Left ventricle myocardium superior (tissue), 1 donor: ENCODE results near the gene TAF5L. TPM values are rescaled to one million over a fixed set of nuclear protein-coding genes. Genes with fewer than 3 reads are reported as not detected.

Experiments
- ATAC-seq: fragments of 200-7000 bp; cut with Tn5 transposase; one replicate; pipeline ENCODE4 v1.9.1; 2020; ENCODE audit warnings: mild to moderate bottlenecking, moderate library complexity
- DNase-seq: peaks from one replicate; pipeline ENCODE4 v3.0.0-alpha.2; 2020
- intact Hi-C: fragments of 100-400 bp; cut with micrococcal nuclease; formaldehyde crosslinking; loops from one replicate; pipeline ENCODE4 v1.11.0; 2022
- long read RNA-seq: library from polyadenylated mRNA; unstranded; transcript quantifications from one replicate; pipeline ENCODE4 v2.0.0, GENCODE V29; 2021
- total RNA-seq: library from RNA; stranded (reverse); fragmentation: NEBNext Ultra II Directional; extraction: Animal tissue kit (Norgen Biotek cat#: 25700); gene quantifications from one replicate; pipeline ENCODE4 v1.2.1, GENCODE V29; 2021
- donor health status: DM: no; HTN: yes; CAD: no; lungs with severe emphysema.

TAF5L gene
- 10.0 TPM for total RNA-seq
- long read RNA-seq, partial matches to known transcripts: 0 of 2 reads
- long read RNA-seq, other reads (novel, unspliced or antisense): 1 of 2 reads

DNA sequence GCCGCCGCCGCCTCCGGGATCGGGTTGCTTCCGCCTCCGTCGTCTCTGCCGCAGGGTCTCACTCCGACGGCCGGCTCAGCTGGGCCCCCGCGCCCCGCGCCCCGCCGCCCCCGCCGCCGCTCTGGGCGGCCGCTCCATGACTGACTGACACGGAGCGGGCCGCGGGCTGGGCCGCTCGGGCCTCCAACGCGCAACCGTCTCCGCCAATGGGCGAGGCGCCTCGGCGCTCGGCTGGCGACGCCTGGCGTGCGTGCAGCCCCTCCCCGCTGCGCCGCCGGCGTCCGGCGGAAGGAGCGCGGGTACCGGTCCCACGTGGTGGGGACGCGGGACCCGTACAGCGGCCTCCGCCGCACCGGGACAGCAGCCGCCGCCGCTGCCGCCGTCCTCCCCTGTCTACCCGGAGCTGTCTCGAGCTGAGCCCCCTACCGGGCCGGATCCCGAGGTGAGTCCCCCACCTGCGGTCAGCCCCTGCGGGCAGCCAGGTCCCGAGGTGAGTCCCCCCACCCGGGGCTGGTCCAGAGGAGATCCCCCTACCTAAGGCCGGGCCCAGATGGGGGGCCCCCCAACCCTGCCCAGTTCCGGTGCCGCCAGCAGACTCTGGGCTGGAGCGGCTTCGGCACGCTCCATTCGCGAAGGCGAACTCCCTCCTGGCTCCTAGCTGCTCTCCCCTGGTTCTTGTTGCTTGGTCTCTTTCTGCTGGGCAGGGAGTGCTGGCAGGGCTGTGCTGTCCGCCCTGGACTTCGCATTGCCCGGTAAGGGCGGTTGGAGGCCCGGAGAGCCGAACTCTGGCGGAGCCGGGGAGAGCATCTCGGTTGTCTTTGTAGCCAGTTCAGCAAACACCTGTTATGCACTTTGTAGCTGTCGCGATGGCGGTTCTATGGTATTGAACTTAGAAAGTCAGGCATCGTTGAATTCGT, at the start of gene TAF5L, which contains the start of gene URB2:
TAF5L (minus strand) TSS at position 208 of the 917 bp plus-strand sequence. CDS start 11,640 bp downstream, outside the sequence.
URB2 (plus strand) TSS at position 333 of the 917 bp plus-strand sequence. CDS start 1,387 bp downstream, outside the sequence.
- ATAC-seq (peak; percentile 98), DNase-seq (peak; percentile 94)
- intact Hi-C loops: loop anchor here (10.0 kb wide), 1 partner anchor 71 kb away; the partner anchor contains the start of gene ABCB10

DNA sequence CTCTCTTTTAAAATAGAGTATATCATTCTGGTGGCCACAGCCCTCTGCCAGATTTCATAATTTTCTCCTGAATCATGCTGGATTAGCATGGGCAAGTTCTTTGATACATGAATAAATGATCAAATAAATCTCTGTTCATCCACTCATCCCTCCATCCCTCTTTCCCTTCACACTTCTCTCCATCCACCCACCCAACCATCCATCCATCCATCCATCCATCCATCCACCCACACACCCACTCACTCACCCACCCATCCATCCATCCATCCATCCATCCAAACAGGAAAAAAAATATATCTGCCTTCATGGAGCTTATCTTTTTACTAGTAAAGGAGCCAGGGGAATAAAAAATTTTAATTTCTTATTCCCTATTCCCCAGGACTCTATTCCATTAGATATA, 49.5 kb upstream of the TAF5L start:
- DNase-seq (no peak), ATAC-seq (no peak)

DNA sequence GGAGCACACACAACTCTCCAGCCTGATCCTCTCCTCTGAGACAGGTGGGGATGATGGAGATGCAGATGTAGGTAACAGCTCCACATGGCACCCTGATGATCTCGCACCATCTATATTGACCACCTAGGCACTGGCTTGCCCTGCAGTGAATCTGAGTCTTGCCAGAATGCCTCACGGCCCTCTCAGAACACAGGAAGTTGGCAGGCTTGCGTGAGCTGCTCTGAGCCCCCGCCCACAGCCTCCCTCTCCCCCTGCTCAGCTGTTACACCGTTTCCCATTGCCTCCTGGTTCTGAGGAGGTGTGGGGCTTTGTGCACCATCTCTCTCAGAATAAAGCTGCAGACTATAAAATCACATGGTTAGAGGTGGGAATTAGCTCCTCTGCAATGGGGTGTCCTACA, 48.1 kb upstream of the TAF5L start:
- ATAC-seq (no peak), DNase-seq (no peak)
- intact Hi-C loops: no loop called here

More for the DNA sequence above, 49.5 kb upstream of the TAF5L start:
- intact Hi-C loops: no loop called here

DNA sequence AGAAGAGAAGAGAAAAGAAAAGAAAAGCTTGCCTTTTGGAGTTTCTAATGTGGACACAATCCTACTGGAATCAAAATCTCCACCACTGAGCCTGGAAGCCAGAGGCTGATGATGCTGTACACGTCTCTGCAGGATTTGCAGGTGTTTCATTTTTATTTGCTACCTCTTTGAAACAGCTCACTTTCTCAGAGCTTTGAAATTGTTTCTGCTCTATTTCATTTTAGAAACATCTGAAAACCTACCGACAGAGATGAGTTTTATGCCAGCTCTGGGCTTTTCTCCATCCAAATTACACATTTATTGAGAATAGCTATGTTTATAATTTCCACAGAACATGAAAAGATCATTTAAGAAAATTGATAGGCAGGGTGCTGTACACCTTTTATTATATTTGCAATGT, 46.3 kb upstream of the TAF5L start:
- intact Hi-C loops: no loop called here
- ATAC-seq (no peak), DNase-seq (no peak)

DNA sequence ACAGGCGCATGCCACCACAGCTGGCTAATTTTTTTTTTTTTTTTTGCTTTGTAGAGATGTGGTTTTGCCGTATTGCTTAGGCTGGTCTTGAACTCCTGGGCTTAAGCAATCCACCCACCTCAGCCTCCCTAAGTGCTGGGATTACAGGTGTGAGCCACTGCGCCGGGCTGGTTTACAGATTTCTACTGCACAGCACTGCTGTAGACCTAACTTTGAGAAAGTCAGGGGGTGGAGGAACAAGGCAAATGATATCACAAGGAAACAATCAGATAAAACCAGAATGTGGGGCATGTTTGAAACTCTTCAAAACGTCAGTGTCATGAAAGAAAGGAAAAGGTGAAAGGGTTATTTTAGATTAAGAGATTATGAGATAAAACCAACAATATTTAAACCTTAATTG, 45.4 kb upstream of the TAF5L start:
- DNase-seq: no peak
- intact Hi-C loops: no loop called here
- no peak for ATAC-seq

DNA sequence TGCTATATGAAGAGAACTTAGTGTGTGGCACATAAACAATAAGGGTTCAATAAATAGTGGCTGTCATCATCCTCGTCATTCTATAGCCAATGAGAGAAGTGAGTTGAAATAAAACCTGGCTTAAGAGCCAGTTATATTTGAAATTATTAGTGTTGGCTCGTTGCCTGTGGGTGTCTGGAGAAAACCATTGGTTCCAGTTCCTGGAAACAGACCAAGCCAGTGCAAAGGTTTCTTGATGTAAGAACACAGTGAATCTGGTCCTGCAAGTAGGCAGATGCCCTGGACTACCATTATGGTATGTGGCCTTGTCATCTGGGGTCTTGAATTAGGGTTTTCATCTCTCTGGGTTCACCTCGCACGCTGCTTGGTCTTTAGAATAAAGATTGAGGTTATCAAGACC, 43.4 kb upstream of the TAF5L start:
- no peak for ATAC-seq
- intact Hi-C loops: loop anchor here (10.0 kb wide), 1 partner anchor 635 kb away; no protein-coding TSS in a partner anchor
- DNase-seq: no peak

DNA sequence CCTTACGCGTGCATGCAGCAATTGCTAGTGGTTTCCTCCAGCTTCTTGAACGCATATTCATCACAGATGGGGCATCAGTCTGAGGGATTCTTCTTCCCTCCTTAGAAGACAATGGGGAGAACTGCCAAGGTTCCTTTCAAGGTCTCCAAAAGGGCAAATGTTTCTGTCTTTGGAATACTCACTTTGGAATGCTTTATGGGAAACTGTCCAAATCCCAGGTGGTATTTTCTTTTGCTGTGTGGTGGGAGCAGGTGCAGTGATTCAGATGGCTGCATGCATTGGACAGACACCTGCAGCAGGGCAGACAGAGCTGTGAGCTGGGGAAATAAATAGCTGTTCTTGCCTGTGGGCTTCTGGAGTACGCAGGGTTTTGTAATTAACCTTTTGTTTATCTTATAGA, 40.7 kb upstream of the TAF5L start:
- DNase-seq: no peak
- intact Hi-C loops: loop anchor here (10.0 kb wide), 1 partner anchor 638 kb away; no protein-coding TSS in a partner anchor
- no peak for ATAC-seq

DNA sequence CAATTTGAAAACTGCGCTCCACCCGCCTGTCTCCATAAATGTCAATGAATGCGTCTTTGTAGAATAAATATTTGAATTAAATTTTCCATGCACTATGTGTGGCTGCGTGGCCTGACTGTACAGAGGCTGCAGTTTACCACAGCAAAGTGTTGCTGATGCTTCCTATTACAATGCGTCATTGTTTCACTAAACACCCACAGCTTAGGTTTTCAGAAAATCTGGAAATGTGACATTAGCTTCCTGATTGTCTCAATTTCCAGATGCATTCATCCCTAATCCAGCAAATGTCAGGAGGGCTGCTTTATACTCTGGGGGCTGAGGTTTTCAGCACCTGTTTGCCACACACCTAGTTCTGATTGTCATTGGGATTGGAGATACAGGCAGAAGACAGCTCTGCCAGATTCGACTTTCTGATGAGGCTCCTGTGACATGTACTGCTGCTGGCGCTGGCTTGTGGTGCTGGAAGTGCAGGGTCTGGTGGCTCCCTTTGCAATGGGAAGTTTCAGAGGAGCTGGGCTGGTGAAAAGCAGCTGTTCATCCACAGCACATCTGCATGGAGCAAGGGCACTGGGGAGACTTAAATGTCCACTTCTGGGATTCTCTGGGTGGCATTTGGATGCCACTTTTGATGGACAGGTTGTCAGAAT, 40.1 kb upstream of the TAF5L start:
- ATAC-seq (no peak), DNase-seq (no peak)
- intact Hi-C loops: loop anchor here (10.0 kb wide), 1 partner anchor 639 kb away; no protein-coding TSS in a partner anchor

DNA sequence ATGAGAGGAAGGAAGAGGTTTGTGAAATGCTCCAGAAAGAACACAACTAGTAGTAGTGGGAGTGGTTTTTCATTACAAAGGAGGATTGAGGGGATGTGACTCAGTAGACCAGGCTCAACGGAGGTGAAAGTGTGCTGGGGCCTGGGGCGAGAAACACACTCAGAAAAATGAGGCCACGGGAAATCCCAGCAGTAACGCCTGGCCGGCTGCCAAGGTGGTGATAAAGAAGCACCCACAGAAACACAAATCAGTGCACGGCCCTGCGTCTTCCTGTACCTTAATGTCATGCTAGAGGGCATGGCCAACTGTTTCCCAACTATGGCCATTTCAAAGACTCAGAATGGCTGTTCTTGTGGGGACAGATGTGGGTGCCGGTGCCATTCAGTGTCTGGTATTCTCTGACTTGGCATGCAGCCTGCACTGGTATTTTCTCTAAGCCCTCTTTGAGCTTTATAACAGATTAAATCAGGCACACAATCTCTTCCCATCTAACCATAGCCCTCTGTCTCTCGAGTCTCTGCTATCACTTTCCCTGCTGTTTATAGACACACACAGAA, 38.3 kb upstream of the TAF5L start:
- DNase-seq (peak; percentile 48), ATAC-seq (no peak)
- intact Hi-C loops: loop anchor here (10.0 kb wide), 1 partner anchor 641 kb away; no protein-coding TSS in a partner anchor

DNA sequence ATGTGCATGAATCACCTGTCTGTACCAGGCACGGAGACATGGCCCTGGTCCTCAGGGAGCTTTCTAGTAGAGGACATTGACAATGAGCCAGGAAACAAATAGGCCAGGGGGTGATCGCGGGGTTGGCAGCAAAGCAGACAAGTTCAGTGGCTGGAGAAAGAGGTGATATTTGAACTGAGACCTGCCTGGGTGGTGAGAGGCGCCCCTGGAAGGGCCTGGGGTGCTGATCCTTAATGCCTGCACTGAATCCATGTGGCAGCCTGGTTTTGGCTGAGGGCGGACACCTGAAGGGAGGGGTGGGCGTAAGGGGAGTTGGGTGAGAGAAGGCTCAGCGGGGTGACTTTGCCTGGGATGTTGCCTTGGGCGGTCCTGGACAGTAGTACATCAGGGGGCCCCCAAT, 36.0 kb upstream of the TAF5L start:
- DNase-seq (no peak), ATAC-seq (no peak)
- intact Hi-C loops: loop anchor here (10.0 kb wide), 1 partner anchor 643 kb away; no protein-coding TSS in a partner anchor

DNA sequence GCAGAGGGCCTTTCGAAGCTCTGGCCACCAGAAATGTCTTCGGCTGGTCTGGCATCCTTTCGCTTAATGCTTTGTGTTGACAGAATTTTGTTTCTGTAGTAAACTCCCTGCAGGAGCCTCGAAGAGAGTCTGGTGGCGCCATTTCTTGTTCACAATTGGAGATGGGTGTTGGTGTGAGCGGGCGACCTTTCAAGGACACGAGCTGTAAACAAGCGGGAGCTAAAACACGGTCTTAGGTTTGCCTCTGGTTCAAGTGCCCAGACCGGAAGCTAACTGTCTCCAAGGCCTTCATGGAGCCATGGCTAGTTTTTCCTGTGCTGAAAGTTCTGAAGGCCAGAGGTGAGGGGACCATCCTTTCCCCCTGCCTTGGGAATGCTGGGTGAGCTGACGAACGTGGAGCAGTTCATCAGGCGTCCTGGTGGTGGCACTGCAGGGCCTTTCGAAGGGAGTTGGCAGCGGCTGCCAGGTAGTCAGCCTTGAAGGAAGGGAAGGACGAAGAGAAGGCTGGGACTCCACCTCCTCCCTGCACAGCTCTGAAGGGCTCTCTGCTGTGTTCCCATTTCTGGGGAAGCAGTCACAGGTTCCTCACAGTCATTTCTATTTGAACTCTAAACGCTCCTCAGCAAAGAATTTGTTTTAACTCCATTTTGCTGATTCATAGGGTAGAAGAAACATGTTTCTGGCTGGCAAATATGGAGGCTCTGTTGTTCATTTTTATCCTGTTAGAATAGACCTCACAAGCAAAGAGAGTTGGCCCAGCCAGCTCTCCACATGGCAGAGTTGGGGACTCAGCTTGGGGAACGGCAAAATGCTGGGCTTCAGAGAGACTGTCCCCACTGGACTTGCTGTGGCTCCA, 35.3 kb upstream of the TAF5L start:
- DNase-seq (peak; percentile 87), ATAC-seq (peak; percentile 94)
- intact Hi-C loops: loop anchor here (10.0 kb wide), 1 partner anchor 644 kb away; no protein-coding TSS in a partner anchor

DNA sequence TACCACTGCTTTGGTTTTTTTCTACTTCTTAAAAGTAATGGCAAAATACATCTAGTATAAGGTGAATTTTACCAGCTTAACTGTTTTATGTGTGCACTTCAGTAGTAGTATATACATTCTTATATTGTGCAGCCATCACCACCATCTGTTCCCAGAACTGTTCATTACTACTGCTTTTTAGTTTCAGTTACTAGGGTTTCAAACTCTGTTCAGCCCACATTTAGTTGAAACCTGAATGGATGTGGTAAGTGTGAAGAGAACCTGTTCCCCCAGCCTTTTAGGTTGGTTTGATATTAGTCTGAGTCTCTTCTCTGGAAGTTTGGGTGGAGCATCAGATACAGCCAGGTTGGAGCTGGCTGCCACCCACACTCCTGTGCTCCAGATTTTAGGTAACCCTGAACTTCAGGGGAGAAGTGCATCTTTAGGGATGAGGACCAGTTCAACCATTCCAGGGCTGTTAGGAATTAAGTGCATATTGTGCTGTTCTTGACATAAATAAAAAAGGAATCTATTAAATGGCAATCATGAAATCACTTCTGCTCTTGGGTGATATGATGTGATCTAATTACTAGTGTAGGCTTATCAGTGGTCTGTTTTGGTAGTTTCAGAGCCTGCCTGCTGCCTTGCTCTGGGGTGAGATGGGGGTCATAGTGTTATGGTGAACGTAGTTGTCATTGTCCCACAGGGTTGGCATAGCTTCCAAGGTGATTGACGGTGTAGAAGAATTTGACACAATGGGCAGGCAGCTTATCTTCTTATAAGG, 32.3 kb upstream of the TAF5L start:
- DNase-seq (no peak), ATAC-seq (no peak)
- intact Hi-C loops: no loop called here

DNA sequence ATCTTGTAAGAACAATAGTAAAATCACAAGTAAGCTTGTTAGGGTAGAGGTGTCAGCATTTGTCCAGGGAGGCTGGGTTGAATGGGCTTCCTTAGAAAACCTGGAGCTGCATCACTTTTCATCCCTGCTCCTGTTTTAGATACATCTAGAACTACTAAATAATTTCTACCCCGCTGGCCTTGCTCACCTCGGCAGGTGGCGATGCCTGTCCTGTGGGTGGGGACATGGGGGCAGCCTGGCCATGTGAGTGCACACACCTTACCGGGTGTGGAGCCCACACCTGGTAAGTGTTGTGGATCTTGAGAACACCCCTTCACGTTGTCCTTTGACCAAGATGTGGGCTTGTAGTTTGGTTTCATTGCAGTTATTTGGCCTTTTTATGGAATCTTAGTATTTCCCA, 29.9 kb upstream of the TAF5L start:
- intact Hi-C loops: no loop called here
- no peak for DNase-seq
- ATAC-seq: no peak

DNA sequence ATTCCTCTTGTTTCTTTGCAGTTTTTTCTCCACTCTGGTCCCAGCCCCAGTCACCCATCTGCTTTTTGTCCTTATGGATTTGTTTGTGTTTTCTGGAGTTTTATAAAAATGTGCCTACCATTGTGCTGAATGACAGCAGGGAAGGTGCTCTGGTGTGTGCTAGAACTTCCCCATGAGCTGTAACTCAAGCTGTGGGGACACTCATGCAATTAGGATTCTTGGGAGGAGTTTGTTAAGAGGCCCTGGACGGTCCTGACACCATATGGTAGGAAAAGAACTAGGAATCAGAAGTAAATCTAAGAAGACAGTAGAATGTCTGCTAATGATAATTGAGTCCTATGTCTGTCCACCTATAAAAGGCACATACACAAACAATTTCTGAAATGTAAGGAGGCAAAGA, 27.5 kb upstream of the TAF5L start:
- DNase-seq (no peak), ATAC-seq (no peak)
- intact Hi-C loops: no loop called here

DNA sequence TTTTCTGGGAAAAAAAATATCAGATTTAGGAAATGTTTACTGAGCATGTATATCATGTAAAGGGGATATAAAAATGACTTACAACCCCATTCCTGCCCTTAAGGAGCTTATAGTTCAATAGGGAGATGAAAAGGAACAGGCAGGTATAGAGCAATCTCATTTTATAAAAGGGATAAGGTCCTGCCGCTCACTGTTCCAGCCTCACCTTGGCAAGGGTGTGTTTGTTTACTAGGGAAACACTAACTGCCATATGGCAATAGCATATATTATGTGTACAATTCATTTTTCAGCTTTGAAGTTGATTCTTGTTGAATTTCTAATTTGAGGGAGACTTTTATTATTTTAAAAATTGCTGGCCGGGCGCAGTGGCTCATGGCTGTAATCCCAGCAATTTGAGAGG, 25.6 kb upstream of the TAF5L start:
- no peak for ATAC-seq
- intact Hi-C loops: no loop called here
- DNase-seq: no peak

DNA sequence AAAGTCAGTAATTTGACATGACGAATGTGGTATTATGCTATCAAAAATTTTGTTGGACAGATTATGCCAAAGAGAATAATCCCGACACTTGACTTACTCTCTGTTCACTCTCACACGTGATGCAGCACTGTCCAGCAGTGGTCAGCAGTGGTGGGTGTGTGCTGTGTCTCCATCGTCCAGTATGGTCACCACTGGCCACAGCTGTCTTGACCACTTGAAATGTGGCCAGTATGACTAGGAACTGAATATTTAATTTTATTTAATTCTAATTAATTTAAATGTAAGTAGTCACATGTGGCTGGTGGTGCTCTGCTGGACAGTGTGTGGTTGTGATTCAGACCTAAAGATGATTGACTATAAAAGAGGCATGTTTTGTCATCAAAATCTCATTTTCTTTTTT, 24.1 kb upstream of the TAF5L start:
- no peak for DNase-seq
- no peak for ATAC-seq
- intact Hi-C loops: no loop called here

DNA sequence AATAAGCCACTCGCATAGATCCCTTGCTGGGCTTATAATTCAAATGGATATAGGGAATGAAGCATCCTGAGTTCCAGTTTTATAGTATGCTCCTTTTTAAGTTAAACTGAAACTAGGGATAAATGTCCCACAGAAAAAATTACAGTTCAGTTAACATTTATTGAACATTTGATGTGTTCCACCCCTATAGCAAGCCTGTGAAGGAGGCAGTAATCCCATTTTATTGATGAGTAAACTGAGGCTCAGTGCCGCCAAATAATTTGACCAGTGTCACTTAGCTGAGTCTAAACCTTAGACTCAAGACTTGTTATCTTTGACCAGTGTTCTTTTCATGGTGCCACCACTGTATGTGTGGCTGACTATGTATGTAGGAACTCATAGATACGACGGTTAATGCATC, 22.5 kb upstream of the TAF5L start:
- DNase-seq (no peak), ATAC-seq (no peak)
- intact Hi-C loops: no loop called here
